K562 (cell line): ENCODE data around the gene MCEMP1. TPM values are rescaled to one million over a fixed set of nuclear protein-coding genes. Genes with fewer than 3 reads are reported as not detected.

Experiments used
- ATAC-seq: fragments of 200-7000 bp; cut with Tn5 transposase; 3 replicates; pipeline ENCODE4 v1.9.1; 2020; ENCODE audit warnings: moderate library complexity
- BruUV-seq: library from RNA; stranded (reverse); fragments of 400-500 nt; replicated peaks from 2 replicates; lab custom pipeline; 2021; lab: Mats Ljungman, UMichigan
- CTCF ChIA-PET: fragments of 300-600 bp; formaldehyde crosslinking; extraction: SDS; loops from one replicate; lab custom pipeline; 2021; ENCODE audit warnings: low intra/inter-chr PET ratio; lab: Yijun Ruan, JAX
- POLR2A ChIA-PET: fragments of 300-600, 350-650 bp; sonication (Branson Sonifier 250); formaldehyde crosslinking; extraction: SDS; loops from one replicate; lab custom pipeline; 2021; ENCODE audit warnings: antibody characterized with exemption, inconsistent platforms; lab: Yijun Ruan, JAX
- DNase-seq, 4 experiments: peaks; one replicate each; pipeline versions ENCODE4 v3.0.0 to v3.0.0-alpha.2; 2011 to 2018; ENCODE audit warnings: low spot score in 3 of 4, mixed read lengths in 3 of 4; ENCODE audit errors: extremely low read depth in 1 of 4
- FAIRE-seq: peaks from 2 replicates; lab custom pipeline; 2011; peaks lifted over from hg19 to GRCh38; lab: Jason Lieb, UNC
- H2AFZ ChIP-seq: 2 replicates; pipeline ENCODE4 v1.6.0; 2011; ENCODE audit warnings: low read depth, low read length, control low read depth, inconsistent platforms
- H3K27ac ChIP-seq: fragments of 200-600 bp; 3 replicates; pipeline ENCODE4 v1.8.0; 2011; ENCODE audit warnings: low read depth, mild to moderate bottlenecking, control low read depth, inconsistent platforms, low read length, moderate library complexity, mixed read lengths; ENCODE audit errors: extremely low read depth
- H3K27me3 ChIP-seq, 2 experiments: fragments of 300-600 bp in 1 of 2; 2 replicates in 1 of 2; 3 replicates in 1 of 2; pipeline versions ENCODE4 v1.6.0 to v1.8.0; 2011; ENCODE audit warnings: inconsistent platforms in 2 of 2, low read length in 2 of 2, mild to moderate bottlenecking in 1 of 2, mixed read lengths in 1 of 2, moderate library complexity in 1 of 2; ENCODE audit not compliant: control insufficient read depth in 2 of 2, insufficient read depth in 2 of 2
- H3K36me3 ChIP-seq: fragments of 300-600 bp; 3 replicates; pipeline ENCODE4 v1.8.0; 2011; ENCODE audit warnings: mild to moderate bottlenecking, low read length, inconsistent platforms; ENCODE audit not compliant: control insufficient read depth, insufficient read depth
- H3K4me1 ChIP-seq, 2 experiments: fragments of 200-600 bp in 1 of 2; replicated peaks in 1 of 2; 2 replicates in 1 of 2; 3 replicates in 1 of 2; pipeline versions ENCODE4 v1.5.1 to v1.8.0; 2011; ENCODE audit warnings: inconsistent platforms in 2 of 2, low read length in 2 of 2, mild to moderate bottlenecking in 1 of 2, mixed read lengths in 1 of 2, moderate library complexity in 1 of 2; ENCODE audit not compliant: control insufficient read depth in 2 of 2, insufficient read depth in 2 of 2
- H3K4me2 ChIP-seq: 2 replicates; pipeline ENCODE4 v1.6.1; 2011; ENCODE audit warnings: low read length, control low read depth, inconsistent platforms, mixed read lengths; ENCODE audit not compliant: insufficient read depth
- H3K4me3 ChIP-seq: fragments of 200-600 bp; sonication (generic), shearing (Covaris generic); 2 replicates; pipeline ENCODE4 v1.5.1; 2016; ENCODE audit warnings: control low read depth, inconsistent platforms
- H3K79me2 ChIP-seq: fragments of 200-600 bp; 3 replicates; pipeline ENCODE4 v1.8.0; 2011; ENCODE audit warnings: low read length, inconsistent platforms; ENCODE audit not compliant: control insufficient read depth, insufficient read depth
- H3K9ac ChIP-seq, 2 experiments: 2 replicates each; pipeline versions ENCODE4 v1.6.0 to v1.6.1; 2011; ENCODE audit warnings: low read depth in 2 of 2, low read length in 2 of 2, control low read depth in 1 of 2, inconsistent platforms in 1 of 2, mild to moderate bottlenecking in 1 of 2, mixed read lengths in 1 of 2; ENCODE audit not compliant: insufficient read depth in 1 of 2
- H3K9me1 ChIP-seq: one replicate; pipeline ENCODE4 v1.6.0; 2011; ENCODE audit warnings: inconsistent platforms, mild to moderate bottlenecking, low read length, moderate library complexity; ENCODE audit not compliant: control insufficient read depth, insufficient read depth
- H3K9me3 ChIP-seq: replicated peaks from 2 replicates; pipeline ENCODE4 v1.5.1; 2011; ENCODE audit warnings: low read depth, low read length, inconsistent platforms; ENCODE audit not compliant: control insufficient read depth, insufficient read depth
- H4K20me1 ChIP-seq: replicated peaks from 2 replicates; pipeline ENCODE4 v1.6.1; 2011; ENCODE audit warnings: low read length, inconsistent platforms, mixed read lengths; ENCODE audit not compliant: control insufficient read depth, insufficient read depth
- KAT8 ChIP-seq: fragments of 450-650 bp; IDR thresholded peaks from 2 replicates; pipeline ENCODE4 v1.6.1; 2016; ENCODE audit warnings: low read depth, mild to moderate bottlenecking
- MCM5 ChIP-seq: fragments of 450-650 bp; IDR thresholded peaks from 2 replicates; pipeline ENCODE4 v1.6.1; 2016; ENCODE audit warnings: low read depth
- NFYB ChIP-seq: IDR thresholded peaks from 2 replicates; pipeline ENCODE4 v1.6.1; 2011; ENCODE audit warnings: mild to moderate bottlenecking, moderate library complexity; ENCODE audit not compliant: insufficient read length; ENCODE audit errors: extremely low read depth
- PKNOX1 ChIP-seq: fragments of 450-650 bp; IDR thresholded peaks from 2 replicates; pipeline ENCODE4 v1.6.1; 2016
- whole genome bisulfite sequencing: fragments of 100-300 bp; shearing (Covaris generic); methylation state at CpG from one replicate; pipeline ENCODE4 v1.1.6; 2016; ENCODE audit warnings: low coverage, mixed read lengths; ENCODE audit not compliant: insufficient coverage; ENCODE audit errors: missing lambda C conversion rate; 5-methylcytosine and 5-hydroxymethylcytosine counted together
- in situ Hi-C: fragments of 300-500 bp; cut with MboI; formaldehyde crosslinking; loops from 4 replicates; pipeline ENCODE4 v1.15.0; 2018; ENCODE audit warnings: inconsistent platforms, mixed read lengths
- intact Hi-C: fragments of 100-400 bp; cut with micrococcal nuclease; formaldehyde crosslinking; loops from 2 replicates; pipeline ENCODE4 v1.14.2; 2022
- polyA plus RNA-seq, 8 experiments: library from polyadenylated mRNA; depleted of rRNA in 4 of 8; stranded (reverse) in 5 of 8; unstranded in 3 of 8; fragments of >200 nt; fragmentation: Nextera tagmentation in 2 of 8; fragmentation: Illumina TruSeq in 1 of 8; extraction: Ambion mirVana in 2 of 8; extraction: Trizol in 1 of 8; gene quantifications; 2 replicates each; pipeline versions ENCODE4 v1.2.1 to v1.2.3, GENCODE V29; 2011 to 2014; ENCODE audit warnings: inconsistent platforms in 1 of 8, missing spikeins in 1 of 8
- total RNA-seq, 7 experiments: library from RNA; depleted of rRNA in 6 of 7; stranded (reverse); fragments of >200 nt in 6 of 7; fragmentation: Illumina TruSeq in 2 of 7; extraction: Trizol in 2 of 7; gene quantifications; 2 replicates each; pipeline versions ENCODE4 v1.2.1 to v1.2.3, GENCODE V29; 2011 to 2021; ENCODE audit warnings: low replicate concordance in 1 of 7

MCEMP1 gene
- total and polyA plus RNA-seq, 9 of the 15 experiments (the other 6 are each of a cell fraction or from before 2014, with no cell fraction given), result 0.11 to 1.8 (median 0.51) TPM

DNA sequence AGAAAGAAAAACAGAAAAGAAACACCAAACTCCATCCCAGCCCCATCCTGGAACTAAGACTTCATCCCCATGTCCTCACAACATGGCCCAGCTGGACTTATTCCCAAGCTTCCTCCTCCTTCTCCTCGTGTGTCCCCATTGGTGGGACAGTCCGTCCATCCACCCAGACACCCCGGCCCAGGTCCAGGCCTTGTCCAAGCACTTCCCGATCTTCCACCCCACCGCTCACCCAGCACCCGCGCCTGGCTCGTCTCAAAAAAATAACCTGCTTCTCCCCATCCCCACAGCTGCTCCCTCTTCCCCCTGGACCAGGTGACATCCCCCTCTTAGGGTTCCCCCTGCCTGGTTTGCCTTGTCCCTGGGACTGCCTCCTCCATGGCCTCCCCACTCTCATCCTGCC, 26.4 kb downstream of the MCEMP1 start:
- WGBS, result 19% methylated on average over 3 of the region's 8 CpGs
- H3K9me1 ChIP-seq, result no peaks in the 10 kb centered on the region
- DNase-seq, result no peak
- no peak overlapping the region for H3K4me3 ChIP-seq
- intact Hi-C loops (no loop called here), in situ Hi-C loops (no loop called here)
- ChIA-PET CTCF (no interaction called here), POLR2A (no interaction called here)
- FAIRE-seq, result no peak
- no peak overlapping the region for H3K9ac ChIP-seq
- H2AFZ ChIP-seq, result no peak overlapping the region
- no peaks in the 10 kb centered on the region for H3K9me3 ChIP-seq
- H3K27me3 ChIP-seq, result peaks cover 0 to 43% of the 10 kb centered on the region in 2 experiments; a peak in 4 of 5 replicates
- TF ChIP-seq NFYB (no peak), PKNOX1 (peak; percentile 84), KAT8 (no peak), MCM5 (no peak)
- no peak overlapping the region for H3K27ac ChIP-seq
- BruUV-seq, result no TSS peak
- H3K79me2 ChIP-seq, result no peaks in the 10 kb centered on the region
- no peak for ATAC-seq
- H3K4me2 ChIP-seq, result no peak overlapping the region
- peaks cover 2 to 8% of the 10 kb centered on the region in 2 experiments; a peak in 4 of 5 replicates for H3K4me1 ChIP-seq
- H3K36me3 ChIP-seq, result no peaks in the 10 kb centered on the region
- peaks cover 4% of the 10 kb centered on the region; the same call in 1 of the 2 replicates for H4K20me1 ChIP-seq
